NT2/D1 (cell line): Measurements from ENCODE around the gene NDUFAF2.

Source experiments
- DNase-seq: peaks from one replicate; pipeline ENCODE4 v3.0.0-alpha.2; 2011; ENCODE audit warnings: low read depth, low spot score
- H3K27me3 ChIP-seq: 2 replicates; pipeline ENCODE4 v1.6.0; 2011; ENCODE audit warnings: mild to moderate bottlenecking; ENCODE audit not compliant: insufficient read length, insufficient read depth
- H3K36me3 ChIP-seq: 2 replicates; pipeline ENCODE4 v1.6.1; 2011; ENCODE audit warnings: mild to moderate bottlenecking, low read length, mixed read lengths; ENCODE audit not compliant: insufficient read depth, insufficient read length
- H3K4me1 ChIP-seq: 2 replicates; pipeline ENCODE4 v1.5.1; 2011; ENCODE audit not compliant: insufficient read depth, insufficient read length
- H3K4me3 ChIP-seq: 2 replicates; pipeline ENCODE4 v1.5.1; 2011; ENCODE audit warnings: low read depth; ENCODE audit not compliant: insufficient read length
- H3K9ac ChIP-seq: 2 replicates; pipeline ENCODE4 v1.6.0; 2011; ENCODE audit warnings: low read depth; ENCODE audit not compliant: insufficient read length
- H3K9me3 ChIP-seq: 2 replicates; pipeline ENCODE4 v1.5.1; 2011; ENCODE audit warnings: mild to moderate bottlenecking, low read length; ENCODE audit not compliant: insufficient read depth
- SUZ12 ChIP-seq: IDR thresholded peaks from 2 replicates; pipeline ENCODE4 v1.6.1; 2011; ENCODE audit not compliant: insufficient read length, insufficient read depth; ENCODE audit errors: extremely low read depth
- YY1 ChIP-seq: IDR thresholded peaks from 2 replicates; pipeline ENCODE4 v1.6.1; 2011; ENCODE audit not compliant: insufficient read length, insufficient read depth
- ZNF274 ChIP-seq: IDR thresholded peaks from 2 replicates; pipeline ENCODE4 v1.6.1; 2011; ENCODE audit warnings: mild to moderate bottlenecking, low read depth, low read length

The NDUFAF2 gene

DNA sequence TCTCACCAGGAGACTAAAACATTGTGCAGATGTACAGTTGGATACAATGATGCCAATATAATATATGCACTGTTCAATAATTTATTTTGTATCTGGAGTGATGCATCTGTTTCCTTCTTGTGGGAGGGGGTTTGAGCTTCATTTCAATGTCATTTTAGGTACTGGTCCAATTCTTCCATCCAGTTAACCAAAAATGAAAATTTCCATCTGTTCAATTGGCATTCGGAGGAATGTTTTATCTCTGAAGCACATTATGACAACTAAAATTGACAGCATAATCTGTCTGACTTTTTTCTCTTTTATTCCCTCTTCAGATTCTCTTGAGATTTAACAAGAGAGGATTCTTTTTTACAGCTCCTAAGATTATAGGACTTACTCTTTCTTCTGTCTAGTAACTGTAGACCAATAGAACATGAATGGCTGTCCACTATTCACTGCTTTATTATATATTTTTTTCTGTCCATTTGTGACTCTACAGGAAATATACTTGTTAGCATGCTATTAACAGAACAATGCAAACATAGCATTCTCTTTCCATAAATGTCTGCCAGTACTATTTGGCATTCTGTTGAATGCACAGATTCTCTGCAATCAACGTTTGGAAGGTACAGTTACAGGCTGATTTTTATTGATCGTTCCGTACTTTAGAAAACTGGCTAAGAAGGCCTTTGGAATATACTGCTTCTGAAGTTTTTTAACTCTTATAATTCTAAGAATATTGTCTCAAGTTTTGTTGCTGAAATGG is 57.8 kb downstream of the NDUFAF2 start:
- Histone ChIP-seq H3K9ac (no peak overlapping the region), H3K36me3 (no peaks in the 10 kb centered on the region), H3K9me3 (no peaks in the 10 kb centered on the region), H3K4me1 (no peaks in the 10 kb centered on the region), H3K27me3 (no peaks in the 10 kb centered on the region), H3K4me3 (no peak overlapping the region)
- DNase-seq: no peak
- TF ChIP-seq YY1 (no peak), SUZ12 (no peak)

DNA sequence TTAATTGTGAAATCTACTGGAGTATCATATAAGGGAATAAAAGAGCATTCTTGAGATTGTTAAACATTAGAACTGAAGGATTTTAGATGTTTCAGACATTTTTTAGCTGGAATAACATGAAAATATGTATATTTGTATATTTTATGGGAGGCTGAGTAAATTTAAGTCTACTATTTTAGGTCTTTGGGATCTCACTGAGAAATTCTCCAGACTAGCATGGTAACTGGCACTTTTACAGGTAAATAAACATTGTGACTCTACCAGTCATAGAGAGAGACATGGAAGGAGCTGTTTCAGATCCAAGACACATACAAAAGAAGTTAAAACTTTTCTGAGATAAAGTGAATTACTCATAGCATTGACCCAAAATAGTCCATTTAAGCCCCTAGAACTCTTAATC is 59.4 kb downstream of the NDUFAF2 start:
- no peak overlapping the region for H3K4me3 ChIP-seq

DNA sequence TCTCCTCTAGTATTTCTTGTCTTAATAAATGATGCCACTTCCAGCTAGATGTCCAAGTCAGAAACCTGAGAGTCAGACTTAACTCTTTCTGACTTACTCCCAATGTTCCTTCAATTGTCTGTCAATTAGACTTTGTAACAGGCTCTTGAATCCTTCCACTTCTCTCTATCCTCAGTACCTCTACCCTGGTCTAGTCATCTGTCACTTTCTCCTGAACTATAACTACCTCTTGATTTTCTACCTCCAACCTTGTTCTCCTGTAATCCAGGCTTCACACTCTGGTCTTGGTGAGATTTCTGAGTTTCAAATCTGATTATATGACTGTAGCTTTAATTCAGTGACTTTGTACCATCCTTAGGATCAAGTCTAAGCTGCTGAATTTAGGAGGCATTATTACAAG is 64.9 kb downstream of the NDUFAF2 start:
- Histone ChIP-seq H3K9ac (no peak overlapping the region), H3K4me1 (no peaks in the 10 kb centered on the region), H3K4me3 (no peak overlapping the region), H3K9me3 (no peaks in the 10 kb centered on the region), H3K36me3 (no peaks in the 10 kb centered on the region), H3K27me3 (no peaks in the 10 kb centered on the region)
- DNase-seq: no peak
- TF ChIP-seq ZNF274: no peak

More for the DNA sequence above, 59.4 kb downstream of the NDUFAF2 start:
- no peak for DNase-seq
- H3K36me3 ChIP-seq: no peaks in the 10 kb centered on the region
- no peaks in the 10 kb centered on the region for H3K27me3 ChIP-seq
- no peaks in the 10 kb centered on the region for H3K9me3 ChIP-seq
- no peak overlapping the region for H3K9ac ChIP-seq
- no peaks in the 10 kb centered on the region for H3K4me1 ChIP-seq
- no peak for TF ChIP-seq SUZ12
- no peak for TF ChIP-seq YY1
- TF ChIP-seq ZNF274: no peak

DNA sequence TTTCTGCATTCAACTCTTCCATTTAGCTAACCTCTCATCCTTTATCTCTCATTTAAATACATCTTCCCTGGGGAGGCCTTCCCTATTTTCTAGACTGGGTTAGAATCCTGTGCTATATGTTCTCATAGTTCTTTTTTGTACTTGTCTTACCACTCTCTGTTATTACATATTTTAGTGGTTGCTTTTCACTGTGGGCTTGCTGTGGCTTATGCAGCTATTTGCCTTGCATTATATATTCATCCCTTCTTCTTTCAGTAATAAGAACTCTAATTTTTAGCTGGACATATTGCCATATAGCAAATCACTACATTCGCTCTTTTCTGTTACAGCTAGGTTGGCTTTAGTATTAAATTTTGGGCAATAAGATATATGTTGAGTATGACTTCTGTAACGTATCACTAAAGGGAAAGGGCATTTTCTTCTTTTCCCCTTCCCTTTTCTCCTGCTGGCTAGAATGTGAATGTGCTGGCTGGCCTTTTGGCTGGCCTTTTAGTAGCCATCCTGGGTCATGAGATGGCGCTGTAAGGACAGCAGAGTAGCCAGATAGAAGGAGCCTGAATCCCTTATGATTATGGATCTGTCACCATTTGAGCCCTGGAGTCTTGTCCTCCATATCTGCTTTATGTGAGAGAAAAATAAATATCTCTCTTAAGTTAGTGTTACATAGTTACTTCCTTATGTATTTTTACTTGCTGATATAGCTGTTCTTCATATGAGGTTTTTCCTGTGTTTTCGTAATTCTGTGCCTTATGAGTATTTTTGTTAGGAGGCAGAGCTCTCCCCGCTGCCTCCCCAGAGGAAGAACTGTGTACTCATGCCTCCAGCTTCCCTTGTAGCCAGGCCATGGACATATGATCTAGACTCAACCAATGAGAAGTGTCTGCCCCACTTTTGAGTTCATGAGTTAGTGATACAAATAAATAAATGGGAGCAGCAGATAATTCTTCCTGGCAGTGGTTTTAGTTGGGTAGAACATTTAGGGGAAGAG is 65.8 kb downstream of the NDUFAF2 start:
- no peaks in the 10 kb centered on the region for H3K27me3 ChIP-seq
- peak; percentile 13 for DNase-seq
- H3K36me3 ChIP-seq: no peaks in the 10 kb centered on the region
- TF ChIP-seq SUZ12: no peak
- TF ChIP-seq YY1: no peak
- TF ChIP-seq ZNF274: no peak
- no peaks in the 10 kb centered on the region for H3K9me3 ChIP-seq
- no peak overlapping the region for H3K4me3 ChIP-seq
- no peaks in the 10 kb centered on the region for H3K4me1 ChIP-seq
- no peak overlapping the region for H3K9ac ChIP-seq

DNA sequence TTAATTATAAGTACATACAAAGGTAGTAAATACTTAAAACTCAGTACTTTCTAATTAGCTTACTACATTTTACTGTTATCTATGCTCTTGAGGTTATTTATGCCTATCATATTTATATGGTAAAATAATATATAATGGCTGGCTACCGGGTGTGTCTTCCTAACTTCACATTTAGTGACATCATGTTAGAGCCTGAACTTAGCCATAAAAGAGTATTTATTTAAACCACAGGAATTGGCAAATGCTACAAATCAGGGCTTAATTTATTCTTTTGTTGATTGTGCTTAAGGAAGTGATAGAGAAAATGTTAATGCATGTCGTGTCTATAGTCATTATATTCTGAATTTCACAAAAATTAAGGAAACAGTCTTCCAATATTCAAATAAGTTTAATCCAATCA is 73.1 kb downstream of the NDUFAF2 start:
- TF ChIP-seq YY1: no peak
- no peak for TF ChIP-seq SUZ12
- no peak for TF ChIP-seq ZNF274
- Histone ChIP-seq H3K27me3 (no peaks in the 10 kb centered on the region), H3K9me3 (no peaks in the 10 kb centered on the region), H3K4me3 (no peak overlapping the region), H3K36me3 (no peaks in the 10 kb centered on the region), H3K9ac (no peak overlapping the region), H3K4me1 (no peaks in the 10 kb centered on the region)
- DNase-seq: no peak

DNA sequence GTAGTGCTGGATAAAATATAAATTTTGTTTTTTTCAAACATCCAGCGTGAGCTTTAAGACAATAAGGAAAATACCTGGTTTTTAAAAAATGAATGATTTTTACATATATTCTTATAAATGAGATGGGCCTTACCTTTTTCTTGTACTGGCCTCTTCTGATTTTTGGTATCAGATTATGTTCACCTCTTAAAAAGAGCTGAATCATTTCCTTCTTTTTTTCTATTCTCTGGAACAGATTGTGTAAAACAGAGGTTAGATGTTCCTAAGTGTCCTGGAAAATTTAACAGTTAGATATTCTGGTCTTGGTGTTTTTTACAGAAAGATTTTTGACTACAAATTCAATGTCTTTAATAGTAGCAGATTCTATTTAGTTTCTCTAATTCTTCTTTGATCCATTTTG is 74.6 kb downstream of the NDUFAF2 start:
- Histone ChIP-seq H3K9ac (no peak overlapping the region), H3K4me3 (no peak overlapping the region), H3K36me3 (no peaks in the 10 kb centered on the region), H3K9me3 (no peaks in the 10 kb centered on the region), H3K4me1 (no peaks in the 10 kb centered on the region), H3K27me3 (no peaks in the 10 kb centered on the region)
- TF ChIP-seq ZNF274 (no peak), YY1 (no peak), SUZ12 (no peak)
- DNase-seq: no peak

DNA sequence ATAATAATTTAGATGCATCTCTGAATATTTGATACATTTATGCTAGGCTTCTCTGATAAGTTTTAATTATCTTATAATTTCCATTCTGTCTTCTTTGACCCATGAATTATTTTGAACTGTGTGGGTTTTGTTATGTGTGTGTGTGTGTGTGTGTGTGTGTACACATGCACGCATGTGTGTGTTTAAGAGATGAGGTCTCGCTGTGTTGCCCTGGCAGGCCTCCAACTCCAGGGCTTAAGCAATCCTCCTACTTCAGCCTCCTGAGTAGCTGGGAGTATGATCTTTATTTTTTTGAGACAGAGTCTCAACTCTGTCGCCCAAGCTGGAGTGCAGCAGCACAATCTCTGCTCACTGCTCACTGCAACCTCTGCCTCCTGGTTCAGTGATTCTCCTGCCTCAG is 75.4 kb downstream of the NDUFAF2 start:
- no peak for TF ChIP-seq YY1
- no peak for TF ChIP-seq ZNF274
- no peak for TF ChIP-seq SUZ12
- Histone ChIP-seq H3K4me1 (no peaks in the 10 kb centered on the region), H3K27me3 (no peaks in the 10 kb centered on the region), H3K36me3 (no peaks in the 10 kb centered on the region), H3K4me3 (no peak overlapping the region), H3K9me3 (no peaks in the 10 kb centered on the region), H3K9ac (no peak overlapping the region)
- no peak for DNase-seq
